Fibroblast of upper back skin (primary cell): ENCODE measurements around the gene STXBP1.
"Not testable (repeated sequence)": the region's sequence is repeated elsewhere in the genome, so short reads cannot be mapped to it uniquely, and the experiment has no call there.

Experiments used
- DNase-seq: peaks from one replicate; pipeline ENCODE4 v3.0.0-alpha.2; 2013

Gene STXBP1

GRCh38 chr9:127578627-127578951 is 33.5 kb upstream of the STXBP1 start:
- no peak for DNase-seq

- DNase-seq: peak; percentile 95
These were observed 32.9 kb upstream of the STXBP1 start for GRCh38 chr9:127578952-127579853.

- no peak for DNase-seq
These were observed 31.7 kb upstream of the STXBP1 start for GRCh38 chr9:127580366-127580765.

- DNase-seq: no peak
These were observed 31.1 kb upstream of the STXBP1 start for GRCh38 chr9:127580879-127581475.

GRCh38 chr9:127584474-127584805 is 27.6 kb upstream of the STXBP1 start:
- DNase-seq: not testable (repeated sequence)

- DNase-seq: no peak
These were observed 26.8 kb upstream of the STXBP1 start for GRCh38 chr9:127585161-127585819.

- no peak for DNase-seq
These were observed 26.0 kb upstream of the STXBP1 start for GRCh38 chr9:127586096-127586495.

- peak; percentile 80 for DNase-seq
These were observed 25.5 kb upstream of the STXBP1 start for GRCh38 chr9:127586537-127586936.

GRCh38 chr9:127587966-127588365 is 24.1 kb upstream of the STXBP1 start:
- no peak for DNase-seq

- DNase-seq: no peak
These were observed 23.2 kb upstream of the STXBP1 start for GRCh38 chr9:127588740-127589506.

- DNase-seq: peak; percentile 81
These were observed 22.1 kb upstream of the STXBP1 start for GRCh38 chr9:127589955-127590370.

- no peak for DNase-seq
These were observed 16.5 kb upstream of the STXBP1 start for GRCh38 chr9:127595611-127596010.

GRCh38 chr9:127598839-127599549 is 13.1 kb upstream of the STXBP1 start:
- DNase-seq: no peak

- no peak for DNase-seq
These were observed 12.6 kb upstream of the STXBP1 start for GRCh38 chr9:127599550-127599891.

- DNase-seq: no peak
These were observed 8.9 kb upstream of the STXBP1 start for GRCh38 chr9:127603226-127603625.

GRCh38 chr9:127606043-127606442 is 6.0 kb upstream of the STXBP1 start:
- no peak for DNase-seq

- no peak for DNase-seq
These were observed 3.7 kb upstream of the STXBP1 start for GRCh38 chr9:127608104-127608966.

GRCh38 chr9:127611603-127611898 is 526 bp upstream of the STXBP1 start:
- no peak for DNase-seq

GRCh38 chr9:127612939-127613582 is 984 bp downstream of the STXBP1 start:
- DNase-seq: peak; percentile 57

- no peak for DNase-seq
These were observed 1.5 kb downstream of the STXBP1 start for GRCh38 chr9:127613583-127613954.

- no peak for DNase-seq
These were observed 2.9 kb downstream of the STXBP1 start for GRCh38 chr9:127614961-127615360.
